ENCODE results near the gene NALCN. TPM values are rescaled to one million over a fixed set of nuclear protein-coding genes. Genes with fewer than 3 reads are reported as not detected.

The NALCN gene
- total RNA-seq = under 1 TPM in 2 of 4 donors, not detected in 2; 0.62 to 0.87 TPM

- TF ChIP-seq POLR2A (IDR thresholded peaks at IDR 0.05) = no peak
- TF ChIP-seq CTCF (IDR thresholded peaks at IDR 0.05 in 4 of 5, conservative IDR thresholded peaks at IDR 0.05 in 1 of 5) = no peak
- Histone ChIP-seq H3K4me3 (peak within 1 kb of the TSS; percentile 52 to 74 (median 56)), H3K4me1 (no peaks in the 10 kb centered on the region), H3K27me3 (peaks cover 0 to 16% (median 0%) of the 10 kb centered on the region in 3 donors), H3K27ac (no peak within 1 kb of the TSS), H3K36me3 (no peaks in the 10 kb centered on the region), H3K9me3 (no peaks in the 10 kb centered on the region)
- ATAC-seq (peak; percentile 41 to 47), DNase-seq (no peak)
- intact Hi-C loops (cut with DNase I; ENCODE audit: low total_unique reads) (no loop called here), in situ Hi-C loops (cut with MboI; ENCODE audit: low sequenced_read_pairs in 4 of 4) (no loop called here)
Measured at GRCh38 chr13:101416181-101417042, at the start of gene NALCN. Gene NALCN (minus strand): TSS chr13:101416508. CDS start chr13:101399126, 17,382 bp downstream.

- Histone ChIP-seq H3K27me3 (no peaks in the 10 kb centered on the region), H3K27ac (no peak overlapping the region), H3K4me3 (no peak overlapping the region), H3K9me3 (no peaks in the 10 kb centered on the region), H3K36me3 (no peaks in the 10 kb centered on the region), H3K4me1 (no peaks in the 10 kb centered on the region)
- TF ChIP-seq CTCF (IDR thresholded peaks at IDR 0.05 in 4 of 5, conservative IDR thresholded peaks at IDR 0.05 in 1 of 5) (no peak), POLR2A (IDR thresholded peaks at IDR 0.05) (no peak)
- in situ Hi-C loops (cut with MboI; ENCODE audit: low sequenced_read_pairs in 4 of 4) = no loop called here
- ATAC-seq (peak in 1 of 2 donors; percentile 45), DNase-seq (no peak)
- intact Hi-C loops (cut with DNase I; ENCODE audit: low total_unique reads) = no loop called here
Measured at GRCh38 chr13:101465877-101466276, 49.6 kb upstream of the NALCN start.

GRCh38 chr13:101457176-101457575, 40.9 kb upstream of the NALCN start:
- Histone ChIP-seq H3K4me3 (no peak overlapping the region), H3K9me3 (no peaks in the 10 kb centered on the region), H3K27ac (no peak overlapping the region), H3K4me1 (no peaks in the 10 kb centered on the region), H3K36me3 (no peaks in the 10 kb centered on the region), H3K27me3 (no peaks in the 10 kb centered on the region)
- in situ Hi-C loops (cut with MboI; ENCODE audit: low sequenced_read_pairs in 4 of 4) (no loop called here), intact Hi-C loops (cut with DNase I; ENCODE audit: low total_unique reads) (no loop called here)
- ATAC-seq (no peak), DNase-seq (no peak)
- TF ChIP-seq CTCF (IDR thresholded peaks at IDR 0.05 in 4 of 5, conservative IDR thresholded peaks at IDR 0.05 in 1 of 5) (no peak), POLR2A (IDR thresholded peaks at IDR 0.05) (no peak)

DNA sequence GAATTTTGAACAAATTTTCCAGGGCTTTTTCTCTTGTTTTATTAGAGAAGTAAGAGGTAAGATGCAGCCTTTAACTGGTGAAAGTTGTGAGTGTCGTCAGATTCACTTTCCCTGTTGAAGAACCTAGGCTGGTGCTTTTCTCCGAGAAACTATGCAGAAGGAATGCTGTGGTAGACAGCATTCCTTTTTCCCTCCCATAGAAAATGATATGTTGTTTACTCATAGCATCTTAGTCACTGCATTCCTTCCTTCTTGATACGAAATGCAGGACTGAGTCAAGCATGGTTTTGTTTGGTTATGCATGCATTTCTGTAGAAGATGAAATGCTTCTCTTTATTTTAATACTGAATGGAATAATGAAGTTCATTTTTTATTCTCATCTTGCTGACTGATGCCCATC, 39.6 kb upstream of the NALCN start:
- in situ Hi-C loops (cut with MboI; ENCODE audit: low sequenced_read_pairs in 4 of 4) = no loop called here
- no peaks in the 10 kb centered on the region for H3K9me3 ChIP-seq
- H3K4me3 ChIP-seq = no peak overlapping the region
- DNase-seq = no peak
- no peaks in the 10 kb centered on the region for H3K27me3 ChIP-seq
- no peak for TF ChIP-seq POLR2A (IDR thresholded peaks at IDR 0.05)
- TF ChIP-seq CTCF (IDR thresholded peaks at IDR 0.05 in 4 of 5, conservative IDR thresholded peaks at IDR 0.05 in 1 of 5) = no peak
- intact Hi-C loops (cut with DNase I; ENCODE audit: low total_unique reads) = no loop called here
- no peaks in the 10 kb centered on the region for H3K4me1 ChIP-seq
- no peaks in the 10 kb centered on the region for H3K36me3 ChIP-seq
- ATAC-seq = no peak
- peak overlapping the region in 1 of 4 donors; percentile 33 for H3K27ac ChIP-seq

Measured in gastrocnemius medialis (tissue), 4 donors.